Ascending aorta (tissue), 2 donors: Measurements from ENCODE around the gene TFPI. TPM values are rescaled to one million over a fixed set of nuclear protein-coding genes. Genes with fewer than 3 reads are reported as not detected.

Experiments used
- DNase-seq, 2 donors: peaks; one replicate each; pipeline ENCODE4 v3.0.0-alpha.2; 2019; ENCODE audit warnings: low spot score in 2 of 2
- H3K27ac ChIP-seq, 2 donors: fragments of 200-600 bp; sonication (generic); one replicate each; pipeline ENCODE4 v1.5.1; 2016 to 2017; ENCODE audit warnings: mild to moderate bottlenecking in 1 of 2
- H3K27me3 ChIP-seq: fragments of 200-600 bp; sonication (generic); one replicate; pipeline ENCODE4 v1.5.1; 2017
- H3K36me3 ChIP-seq, 2 donors: fragments of 200-600 bp; sonication (generic); one replicate each; pipeline ENCODE4 v1.5.1; 2016
- H3K4me1 ChIP-seq, 2 donors: fragments of 200-600 bp; sonication (generic); one replicate each; pipeline ENCODE4 v1.5.1; 2016 to 2017; ENCODE audit warnings: mild to moderate bottlenecking in 1 of 2
- H3K4me3 ChIP-seq, 2 donors: fragments of 200-600 bp; sonication (generic); one replicate each; pipeline ENCODE4 v1.5.1; 2016 to 2017; ENCODE audit warnings: mild to moderate bottlenecking in 1 of 2
- H3K9me3 ChIP-seq, 2 donors: fragments of 200-600 bp; sonication (generic); one replicate each; pipeline ENCODE4 v1.5.1; 2016
- intact Hi-C: fragments of 100-400 bp; cut with DNase I; formaldehyde crosslinking; loops from one replicate; pipeline ENCODE4 v1.15.1; 2023
- total RNA-seq: library from RNA; depleted of rRNA; stranded (reverse); fragments of >200 nt; gene quantifications from one replicate; pipeline ENCODE4 v1.1.0, GENCODE V29; 2016
- TF ChIP-seq, protein P1 (sequence below), 3 experiments: fragments of 200-600 bp in 2 of 3; fragments of 450-650 bp in 1 of 3; sonication (generic) in 2 of 3; IDR thresholded peaks; one replicate each; pipeline ENCODE4 v1.5.1; 2016 to 2019; ENCODE audit warnings: antibody characterized with exemption in 3 of 3, mild to moderate bottlenecking in 1 of 3, moderate library complexity in 1 of 3

Gene TFPI
- total RNA-seq, 1 donor from 2014 or later = 85.6 TPM

DNA sequence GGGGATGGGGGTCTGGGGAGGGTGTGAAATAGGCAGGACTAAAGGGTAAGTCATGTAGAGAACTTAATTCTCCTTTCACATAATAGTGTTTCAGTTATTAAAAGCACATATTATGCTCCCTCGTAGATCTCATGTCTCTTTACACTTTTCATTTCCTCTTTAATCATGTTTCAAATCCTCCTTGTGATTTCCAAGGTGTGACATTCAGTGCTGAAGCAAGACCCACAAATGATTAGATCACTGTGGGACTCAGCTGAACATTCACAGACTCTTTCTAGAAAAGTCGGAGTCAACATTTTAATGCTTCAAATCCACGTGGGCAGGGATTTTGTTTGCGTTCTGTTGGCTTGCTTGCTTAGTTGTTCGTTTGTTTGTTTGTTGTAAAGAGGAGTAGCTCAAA is 71.4 kb downstream of the TFPI start:
- H3K36me3 ChIP-seq = peaks cover 0 to 2% of the 10 kb centered on the region in 2 donors
- DNase-seq = no peak
- H3K4me1 ChIP-seq = no peaks in the 10 kb centered on the region
- H3K9me3 ChIP-seq = no peaks in the 10 kb centered on the region
- no peak overlapping the region for H3K27ac ChIP-seq
- no peak overlapping the region for H3K4me3 ChIP-seq
- no peaks in the 10 kb centered on the region for H3K27me3 ChIP-seq
- intact Hi-C loops = no loop called here
- TF ChIP-seq, protein P1, sequence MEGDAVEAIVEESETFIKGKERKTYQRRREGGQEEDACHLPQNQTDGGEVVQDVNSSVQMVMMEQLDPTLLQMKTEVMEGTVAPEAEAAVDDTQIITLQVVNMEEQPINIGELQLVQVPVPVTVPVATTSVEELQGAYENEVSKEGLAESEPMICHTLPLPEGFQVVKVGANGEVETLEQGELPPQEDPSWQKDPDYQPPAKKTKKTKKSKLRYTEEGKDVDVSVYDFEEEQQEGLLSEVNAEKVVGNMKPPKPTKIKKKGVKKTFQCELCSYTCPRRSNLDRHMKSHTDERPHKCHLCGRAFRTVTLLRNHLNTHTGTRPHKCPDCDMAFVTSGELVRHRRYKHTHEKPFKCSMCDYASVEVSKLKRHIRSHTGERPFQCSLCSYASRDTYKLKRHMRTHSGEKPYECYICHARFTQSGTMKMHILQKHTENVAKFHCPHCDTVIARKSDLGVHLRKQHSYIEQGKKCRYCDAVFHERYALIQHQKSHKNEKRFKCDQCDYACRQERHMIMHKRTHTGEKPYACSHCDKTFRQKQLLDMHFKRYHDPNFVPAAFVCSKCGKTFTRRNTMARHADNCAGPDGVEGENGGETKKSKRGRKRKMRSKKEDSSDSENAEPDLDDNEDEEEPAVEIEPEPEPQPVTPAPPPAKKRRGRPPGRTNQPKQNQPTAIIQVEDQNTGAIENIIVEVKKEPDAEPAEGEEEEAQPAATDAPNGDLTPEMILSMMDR (IDR thresholded peaks at IDR 0.05) = no peak

DNA sequence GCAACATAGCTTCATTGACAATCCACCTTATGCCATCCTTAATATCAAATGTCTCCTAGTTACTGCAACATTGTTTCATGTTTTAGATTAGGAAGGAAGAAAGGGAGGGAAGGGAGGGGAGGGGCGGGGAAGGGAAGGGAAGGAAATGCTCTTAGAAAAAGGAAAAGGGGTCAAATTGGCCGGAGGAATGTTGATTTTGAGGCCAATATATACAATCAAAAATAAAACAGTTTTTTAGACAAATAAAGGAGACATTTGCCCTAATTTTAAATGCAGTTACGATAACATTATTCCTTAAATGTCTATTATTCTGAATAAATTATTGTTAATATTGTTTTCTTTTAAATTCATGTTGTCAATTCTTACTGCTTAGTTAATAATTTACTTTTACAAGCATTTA is 72.7 kb downstream of the TFPI start:
- intact Hi-C loops = no loop called here
- TF ChIP-seq, protein P1 (IDR thresholded peaks at IDR 0.05) = no peak
- no peak overlapping the region for H3K4me3 ChIP-seq
- no peaks in the 10 kb centered on the region for H3K27me3 ChIP-seq
- no peaks in the 10 kb centered on the region for H3K4me1 ChIP-seq
- no peak overlapping the region for H3K27ac ChIP-seq
- H3K36me3 ChIP-seq = peaks cover 0 to 4% of the 10 kb centered on the region in 2 donors
- H3K9me3 ChIP-seq = no peaks in the 10 kb centered on the region
- DNase-seq = no peak

DNA sequence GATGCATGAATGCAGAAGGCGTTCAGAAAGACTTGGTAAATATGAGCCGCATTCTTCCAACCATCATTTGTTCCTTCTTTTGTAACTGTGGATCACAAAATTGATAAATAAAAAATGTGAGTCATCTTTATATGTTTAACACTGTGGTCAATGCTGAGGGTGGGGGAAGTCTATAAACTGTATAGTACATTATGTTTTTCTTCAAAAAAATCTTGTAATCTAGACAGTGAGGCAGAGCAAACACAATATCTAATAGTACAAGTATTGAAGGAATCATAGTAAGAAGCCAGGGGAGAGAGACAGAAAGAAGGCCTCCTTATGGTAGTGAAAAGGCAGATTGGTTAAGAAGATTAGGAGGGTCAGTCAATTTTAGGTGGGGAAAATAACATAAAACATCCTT is 75.5 kb downstream of the TFPI start:
- no peak overlapping the region for H3K27ac ChIP-seq
- H3K27me3 ChIP-seq = no peaks in the 10 kb centered on the region
- intact Hi-C loops = no loop called here
- TF ChIP-seq, protein P1 (IDR thresholded peaks at IDR 0.05) = no peak
- no peak overlapping the region for H3K4me3 ChIP-seq
- H3K4me1 ChIP-seq = no peaks in the 10 kb centered on the region
- no peaks in the 10 kb centered on the region for H3K9me3 ChIP-seq
- no peak for DNase-seq
- H3K36me3 ChIP-seq = peaks cover 0 to 4% of the 10 kb centered on the region in 2 donors

DNA sequence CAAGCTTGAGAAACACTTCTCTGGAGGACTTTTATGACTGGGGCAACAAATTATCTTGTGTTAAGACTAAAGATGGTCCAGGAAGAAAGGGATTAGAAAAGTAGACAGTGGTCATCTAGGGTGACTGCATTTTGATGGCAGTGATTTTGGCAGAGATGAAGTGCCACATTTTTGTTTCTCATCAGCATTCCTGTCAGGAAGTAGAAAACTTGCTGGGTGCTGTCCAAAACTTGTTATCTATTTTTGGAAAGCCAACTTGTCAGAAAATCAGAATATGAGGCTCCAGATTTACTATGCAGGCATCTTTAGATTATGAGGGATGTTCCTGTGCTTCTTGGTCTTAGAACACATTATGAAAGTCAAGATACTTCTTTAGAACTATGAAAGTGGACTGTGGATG is 77.2 kb downstream of the TFPI start:
- no peak for DNase-seq
- H3K27ac ChIP-seq = no peak overlapping the region
- H3K4me1 ChIP-seq = no peaks in the 10 kb centered on the region
- H3K9me3 ChIP-seq = no peaks in the 10 kb centered on the region
- H3K27me3 ChIP-seq = no peaks in the 10 kb centered on the region
- intact Hi-C loops = no loop called here
- TF ChIP-seq, protein P1 (IDR thresholded peaks at IDR 0.05) = no peak
- H3K36me3 ChIP-seq = peaks cover 2 to 4% of the 10 kb centered on the region in 2 donors
- H3K4me3 ChIP-seq = no peak overlapping the region

DNA sequence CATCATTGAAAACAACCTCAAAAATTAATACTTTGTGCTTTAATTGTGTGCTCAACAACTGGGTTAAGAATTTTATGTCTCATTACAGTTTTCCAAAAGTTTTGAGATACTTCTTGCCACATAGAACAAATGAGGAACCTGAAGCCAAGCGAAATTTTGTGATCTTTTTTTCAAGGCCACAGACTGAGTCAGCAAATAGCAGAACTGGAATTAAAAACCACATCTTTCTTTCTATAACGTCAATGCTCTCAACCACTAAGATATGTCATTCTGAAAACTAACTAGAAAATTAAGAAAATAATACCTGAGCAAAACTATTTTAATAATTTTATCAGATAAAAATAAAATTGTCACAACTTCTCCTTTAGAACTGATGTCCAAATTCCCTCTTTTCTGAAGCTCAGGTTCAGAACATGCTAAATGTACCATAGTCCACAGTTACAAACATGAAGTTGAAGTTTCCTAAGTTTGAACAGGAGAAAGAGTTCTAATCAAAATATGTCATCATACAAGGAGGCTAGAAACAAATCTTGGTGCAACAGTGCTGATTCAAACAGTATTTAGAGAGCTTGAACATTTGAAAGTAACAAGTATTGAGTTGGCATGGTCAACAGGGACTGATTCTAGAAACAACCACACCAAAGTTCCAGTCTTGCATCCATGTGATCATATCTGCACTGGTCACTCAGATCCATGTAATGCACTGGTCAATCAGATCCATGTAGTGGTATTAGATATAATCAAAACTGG is 78.6 kb downstream of the TFPI start:
- DNase-seq = no peak
- no peaks in the 10 kb centered on the region for H3K4me1 ChIP-seq
- TF ChIP-seq, protein P1 (IDR thresholded peaks at IDR 0.05) = no peak
- H3K36me3 ChIP-seq = peaks cover 2 to 4% of the 10 kb centered on the region in 2 donors
- intact Hi-C loops = no loop called here
- no peak overlapping the region for H3K27ac ChIP-seq
- no peaks in the 10 kb centered on the region for H3K9me3 ChIP-seq
- H3K4me3 ChIP-seq = no peak overlapping the region
- H3K27me3 ChIP-seq = no peaks in the 10 kb centered on the region
